ENCODE results near the gene FAM3A.

GRCh38 chrX:154462396-154462795 is 53.6 kb downstream of the FAM3A start:
- TF ChIP-seq POLR2A (IDR thresholded peaks at IDR 0.05) (no peak), CTCF (IDR thresholded peaks at IDR 0.05) (no peak)
